ENCODE data around the gene PTPRK.

GRCh38 chr6:128443553-128443952, 76.8 kb downstream of the PTPRK start:
- no peak for TF ChIP-seq CTCF (conservative IDR thresholded peaks at IDR 0.05; ENCODE audit: low read depth in 2 of 2)
- no peak for TF ChIP-seq JUNB (IDR thresholded peaks at IDR 0.05; ENCODE audit: unreplicated experiment)
- no peak for TF ChIP-seq EZH2 (IDR thresholded peaks at IDR 0.05; ENCODE audit: low read depth, unreplicated experiment)
- no peak for TF ChIP-seq POLR2AphosphoS5 (IDR thresholded peaks at IDR 0.05; ENCODE audit: low read depth)
- no peak for TF ChIP-seq CREB1 (CRISPR knock-in tag; IDR thresholded peaks at IDR 0.05; ENCODE audit: low read depth)
- no peak for TF ChIP-seq NANOG (IDR thresholded peaks at IDR 0.05; ENCODE audit: borderline replicate concordance)
- TF ChIP-seq REST (IDR thresholded peaks at IDR 0.05; ENCODE audit: unreplicated experiment): no peak
- no peak for TF ChIP-seq ZNF331 (CRISPR knock-in tag; IDR thresholded peaks at IDR 0.05; ENCODE audit: low read depth)
- TF ChIP-seq ETS1 (IDR thresholded peaks at IDR 0.05): no peak
- no peak for TF ChIP-seq STAT1 (IDR thresholded peaks at IDR 0.05; ENCODE audit: unreplicated experiment)
- TF ChIP-seq EZH2phosphoT487 (IDR thresholded peaks at IDR 0.05; ENCODE audit: unreplicated experiment): no peak
- TF ChIP-seq ZNF114 (CRISPR knock-in tag; IDR thresholded peaks at IDR 0.05): no peak
